ENCODE results near the gene ZNF155.
"Not testable (repeated sequence)": the region's sequence is repeated elsewhere in the genome, so short reads cannot be mapped to it uniquely, and the experiment has no call there.

- TF ChIP-seq POLR2AphosphoS5 (IDR thresholded peaks at IDR 0.05; ENCODE audit: low read depth, low read length); POLR2A (IDR thresholded peaks at IDR 0.05; ENCODE audit: low read depth, low read length); TAF1 (IDR thresholded peaks at IDR 0.05; ENCODE audit: low read depth, low read length); PAX5 (IDR thresholded peaks at IDR 0.05; ENCODE audit: insufficient read depth, low read length, severe bottlenecking); POU2F2 (IDR thresholded peaks at IDR 0.05; ENCODE audit: low read depth, low read length): not testable (repeated sequence)
Measured at GRCh38 chr19:43947412-43947811, 36.6 kb upstream of the ZNF155 start.
